GM23248 (cell line): ENCODE data around the gene RAB11FIP5. TPM values are rescaled to one million over a fixed set of nuclear protein-coding genes. Genes with fewer than 3 reads are reported as not detected.

Source experiments
- DNase-seq: peaks from one replicate; pipeline ENCODE4 v3.0.0-alpha.2; 2015
- H2AFZ ChIP-seq: fragments of 200-600 bp; sonication (generic); 2 replicates; pipeline ENCODE4 v1.6.1; 2016; ENCODE audit warnings: antibody characterized with exemption
- H3F3A ChIP-seq: fragments of 200-600 bp; sonication (generic); 2 replicates; pipeline ENCODE4 v1.6.1; 2016; ENCODE audit warnings: mild to moderate bottlenecking, antibody characterized with exemption, mixed run types; ENCODE audit not compliant: insufficient read depth
- H3K27ac ChIP-seq: fragments of 200-600 bp; sonication (generic); 2 replicates; pipeline ENCODE4 v1.5.1; 2016; ENCODE audit warnings: mild to moderate bottlenecking
- H3K27me3 ChIP-seq: fragments of 200-600 bp; sonication (generic); replicated peaks from 2 replicates; pipeline ENCODE4 v1.6.1; 2016; ENCODE audit warnings: mild to moderate bottlenecking; ENCODE audit not compliant: insufficient read depth
- H3K36me3 ChIP-seq: fragments of 200-600 bp; sonication (generic); 2 replicates; pipeline ENCODE4 v1.6.1; 2016; ENCODE audit warnings: low read depth, mild to moderate bottlenecking
- H3K4me1 ChIP-seq: fragments of 200-600 bp; sonication (generic); 2 replicates; pipeline ENCODE4 v1.6.1; 2016; ENCODE audit warnings: mild to moderate bottlenecking; ENCODE audit not compliant: insufficient read depth
- H3K4me2 ChIP-seq: fragments of 200-600 bp; sonication (generic); one replicate; pipeline ENCODE4 v1.6.1; 2016; ENCODE audit warnings: mild to moderate bottlenecking; ENCODE audit not compliant: unreplicated experiment
- H3K4me3 ChIP-seq: fragments of 200-600 bp; sonication (generic); 2 replicates; pipeline ENCODE4 v1.5.1; 2016; ENCODE audit warnings: mild to moderate bottlenecking
- H3K79me2 ChIP-seq: fragments of 200-600 bp; sonication (generic); 2 replicates; pipeline ENCODE4 v1.6.1; 2016; ENCODE audit warnings: mild to moderate bottlenecking; ENCODE audit not compliant: insufficient read depth
- H3K9ac ChIP-seq: fragments of 200-600 bp; sonication (generic); 2 replicates; pipeline ENCODE4 v1.6.1; 2016; ENCODE audit warnings: mild to moderate bottlenecking
- H3K9me2 ChIP-seq: fragments of 200-600 bp; sonication (generic); 2 replicates; pipeline ENCODE4 v1.6.1; 2016; ENCODE audit warnings: mixed run types, mild to moderate bottlenecking, moderate library complexity; ENCODE audit not compliant: insufficient read depth
- H3K9me3 ChIP-seq: fragments of 200-600 bp; sonication (generic); one replicate; pipeline ENCODE4 v1.6.1; 2017; ENCODE audit warnings: low read depth
- H4K20me1 ChIP-seq: fragments of 200-600 bp; sonication (generic); 2 replicates; pipeline ENCODE4 v1.6.0; 2016; ENCODE audit not compliant: insufficient read depth
- EZH2 ChIP-seq: fragments of 200-600 bp; sonication (generic); IDR thresholded peaks from 2 replicates; pipeline ENCODE4 v1.6.1; 2018; ENCODE audit warnings: antibody characterized with exemption, mild to moderate bottlenecking; ENCODE audit not compliant: insufficient read depth, poor library complexity, severe bottlenecking
- EZH2phosphoT487 ChIP-seq: fragments of 200-600 bp; sonication (generic); IDR thresholded peaks from 2 replicates; pipeline ENCODE4 v1.6.1; 2018; ENCODE audit warnings: antibody characterized with exemption, moderate library complexity, mild to moderate bottlenecking, low read depth; ENCODE audit not compliant: insufficient read depth
- WGBS, 2 experiments: methylation state at CpG; one replicate each; pipeline ENCODE4 v1.1.6; 2015 to 2017; ENCODE audit warnings: low lambda C conversion rate in 2 of 2, low coverage in 1 of 2; ENCODE audit errors: missing lambda C conversion rate in 2 of 2; 5-methylcytosine and 5-hydroxymethylcytosine counted together
- in situ Hi-C: fragments of 300-500 bp; cut with MboI; formaldehyde crosslinking; loops from 2 replicates; pipeline ENCODE4 v1.15.0; 2020
- polyA plus RNA-seq: library from polyadenylated mRNA; unstranded; fragments of >200 nt; fragmentation: Nextera tagmentation; extraction: Ambion mirVana; gene quantifications from 2 replicates; pipeline ENCODE4 v1.2.1, GENCODE V29; 2016
- total RNA-seq: library from RNA; depleted of rRNA; stranded (reverse); fragments of >200 nt; shearing (Covaris generic); gene quantifications from 2 replicates; pipeline ENCODE4 v1.2.3, GENCODE V29; 2014

Gene RAB11FIP5
- total and polyA plus RNA-seq, 2 experiments from 2014 or later, result 34.4 to 71.9 TPM

- no peak for TF ChIP-seq EZH2phosphoT487
- no peak for TF ChIP-seq EZH2
These were observed 68.6 kb downstream of the RAB11FIP5 start for GRCh38 chr2:73043929-73044832.

GRCh38 chr2:73043276-73043675 lies 69.5 kb downstream of the RAB11FIP5 start:
- H3F3A ChIP-seq, result no peaks in the 10 kb centered on the region
- no peaks in the 10 kb centered on the region for H4K20me1 ChIP-seq
- H3K27ac ChIP-seq, result no peak overlapping the region
- H3K9ac ChIP-seq, result no peak overlapping the region
- H3K4me1 ChIP-seq, result no peaks in the 10 kb centered on the region
- H3K27me3 ChIP-seq, result no peaks in the 10 kb centered on the region
- no peaks in the 10 kb centered on the region for H3K79me2 ChIP-seq
- no peak overlapping the region for H2AFZ ChIP-seq
- peaks cover 5% of the 10 kb centered on the region; the same call in 1 of the 2 replicates for H3K36me3 ChIP-seq
- H3K4me2 ChIP-seq, result no peak overlapping the region
- TF ChIP-seq EZH2, result no peak
- TF ChIP-seq EZH2phosphoT487, result no peak
- WGBS, 2 experiments, result 86 to 90% methylated on average over 5 of the region's 5 CpGs
- DNase-seq, result no peak
- in situ Hi-C loops, result no loop called here
- H3K4me3 ChIP-seq, result no peak overlapping the region
- H3K9me3 ChIP-seq, result no peaks in the 10 kb centered on the region
- no peaks in the 10 kb centered on the region for H3K9me2 ChIP-seq

More at GRCh38 chr2:73043929-73044832, 68.6 kb downstream of the RAB11FIP5 start:
- in situ Hi-C loops, result no loop called here
- no peaks in the 10 kb centered on the region for H3K4me1 ChIP-seq
- WGBS, 2 experiments, result 69 to 70% methylated on average over 12 of the region's 12 CpGs
- peaks cover 3% of the 10 kb centered on the region; the same call in 1 of the 2 replicates for H3K36me3 ChIP-seq
- H3K9me2 ChIP-seq, result no peaks in the 10 kb centered on the region
- H4K20me1 ChIP-seq, result no peaks in the 10 kb centered on the region
- no peak overlapping the region for H3K9ac ChIP-seq
- H3F3A ChIP-seq, result no peaks in the 10 kb centered on the region
- no peaks in the 10 kb centered on the region for H3K27me3 ChIP-seq
- H3K9me3 ChIP-seq, result no peaks in the 10 kb centered on the region
- no peak for DNase-seq
- no peaks in the 10 kb centered on the region for H3K79me2 ChIP-seq
- no peak overlapping the region for H3K4me2 ChIP-seq
- no peak overlapping the region for H3K27ac ChIP-seq
- no peak overlapping the region for H2AFZ ChIP-seq
- no peak overlapping the region for H3K4me3 ChIP-seq

- DNase-seq, result no peak
- TF ChIP-seq EZH2phosphoT487, result no peak
- Histone ChIP-seq H3K4me3 (no peak overlapping the region), H3K27ac (no peak overlapping the region), H3K9ac (no peak overlapping the region), H3F3A (no peaks in the 10 kb centered on the region), H3K4me2 (no peak overlapping the region), H2AFZ (no peak overlapping the region), H3K4me1 (no peaks in the 10 kb centered on the region), H3K79me2 (no peaks in the 10 kb centered on the region), H3K36me3 (peaks cover 5% of the 10 kb centered on the region; the same call in 1 of the 2 replicates), H3K9me2 (no peaks in the 10 kb centered on the region), H3K9me3 (no peaks in the 10 kb centered on the region), H3K27me3 (no peaks in the 10 kb centered on the region), H4K20me1 (no peaks in the 10 kb centered on the region)
- in situ Hi-C loops, result no loop called here
- 93 to 95% methylated on average over 6 of the region's 6 CpGs for WGBS, 2 experiments
These were observed 74.7 kb downstream of the RAB11FIP5 start for GRCh38 chr2:73037947-73038585.

- Histone ChIP-seq H3K4me1 (no peaks in the 10 kb centered on the region), H3K4me3 (no peak overlapping the region), H3K9me2 (no peaks in the 10 kb centered on the region), H2AFZ (no peak overlapping the region), H3F3A (no peaks in the 10 kb centered on the region), H3K4me2 (no peak overlapping the region), H4K20me1 (no peaks in the 10 kb centered on the region), H3K36me3 (peaks cover 5% of the 10 kb centered on the region; the same call in 1 of the 2 replicates), H3K27ac (no peak overlapping the region), H3K9ac (no peak overlapping the region), H3K9me3 (no peaks in the 10 kb centered on the region), H3K27me3 (no peaks in the 10 kb centered on the region), H3K79me2 (no peaks in the 10 kb centered on the region)
- WGBS, 2 experiments, result 90 to 95% methylated on average over 11 of the region's 11 CpGs
- TF ChIP-seq EZH2, result no peak
- no peak for TF ChIP-seq EZH2phosphoT487
- in situ Hi-C loops, result no loop called here
- no peak for DNase-seq
These were observed 76.0 kb downstream of the RAB11FIP5 start for GRCh38 chr2:73036766-73037165.
